OCI-M2 (cell line): ENCODE results near the gene SLC18A3.

Source experiments
- DNase-seq: peaks from one replicate; lab custom pipeline; 2025; ENCODE audit not compliant: unreplicated experiment; lab: John Stamatoyannopoulos, UW

SLC18A3 gene

DNA sequence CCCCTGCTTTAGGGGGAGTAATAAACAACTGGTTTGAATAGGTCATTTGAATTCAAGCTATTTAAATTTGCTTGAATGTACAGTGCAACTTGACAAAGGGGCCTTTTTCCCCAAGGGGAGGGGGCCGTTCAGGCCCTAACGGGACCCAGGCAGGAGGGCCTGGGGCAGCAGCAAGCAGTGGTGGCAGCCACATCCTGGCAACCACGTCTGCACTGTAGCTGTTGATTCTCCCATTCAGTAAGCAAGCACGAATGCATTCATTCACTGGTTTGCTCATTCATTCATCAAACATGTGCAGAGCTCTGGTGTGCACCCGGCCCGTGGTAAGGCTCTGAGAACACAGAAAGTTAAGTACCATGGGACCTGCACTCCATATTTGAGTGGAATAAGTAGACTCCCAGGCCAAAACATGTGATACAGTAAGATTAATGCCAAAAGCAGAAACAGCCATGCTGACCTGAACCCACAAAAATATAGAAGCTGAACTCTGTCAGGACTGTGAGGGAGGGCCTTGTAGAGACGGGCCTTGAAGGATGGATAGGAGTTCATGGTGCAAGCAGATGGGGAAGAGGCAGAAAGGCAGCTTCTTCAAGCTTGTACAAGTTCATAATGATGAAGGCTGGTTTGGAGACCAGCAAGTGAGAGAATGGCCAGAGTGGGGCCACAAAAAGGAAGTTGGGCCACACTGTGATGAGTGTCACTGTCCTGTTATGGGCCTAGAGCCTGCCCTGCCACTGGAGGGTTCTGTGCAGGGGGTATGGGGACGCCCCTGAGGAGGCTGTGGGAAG lies 40.0 kb downstream of the SLC18A3 start:
- no peak for DNase-seq

DNA sequence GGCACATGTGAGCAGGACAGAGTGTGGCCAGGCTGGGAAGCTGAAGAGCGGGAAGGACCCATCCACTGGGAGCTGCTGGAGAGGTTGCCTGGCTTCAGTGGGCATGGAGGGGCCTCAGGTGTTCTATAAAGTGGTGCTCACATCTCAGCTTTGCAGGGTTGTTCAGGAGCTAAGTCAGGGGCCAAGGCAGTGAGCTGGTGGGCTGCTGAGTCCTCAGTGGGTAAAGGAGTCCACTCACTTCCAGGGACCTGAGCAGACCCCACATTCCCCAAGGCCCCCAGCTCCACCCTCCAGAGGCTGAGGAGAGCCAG lies 40.6 kb downstream of the SLC18A3 start:
- DNase-seq = no peak

DNA sequence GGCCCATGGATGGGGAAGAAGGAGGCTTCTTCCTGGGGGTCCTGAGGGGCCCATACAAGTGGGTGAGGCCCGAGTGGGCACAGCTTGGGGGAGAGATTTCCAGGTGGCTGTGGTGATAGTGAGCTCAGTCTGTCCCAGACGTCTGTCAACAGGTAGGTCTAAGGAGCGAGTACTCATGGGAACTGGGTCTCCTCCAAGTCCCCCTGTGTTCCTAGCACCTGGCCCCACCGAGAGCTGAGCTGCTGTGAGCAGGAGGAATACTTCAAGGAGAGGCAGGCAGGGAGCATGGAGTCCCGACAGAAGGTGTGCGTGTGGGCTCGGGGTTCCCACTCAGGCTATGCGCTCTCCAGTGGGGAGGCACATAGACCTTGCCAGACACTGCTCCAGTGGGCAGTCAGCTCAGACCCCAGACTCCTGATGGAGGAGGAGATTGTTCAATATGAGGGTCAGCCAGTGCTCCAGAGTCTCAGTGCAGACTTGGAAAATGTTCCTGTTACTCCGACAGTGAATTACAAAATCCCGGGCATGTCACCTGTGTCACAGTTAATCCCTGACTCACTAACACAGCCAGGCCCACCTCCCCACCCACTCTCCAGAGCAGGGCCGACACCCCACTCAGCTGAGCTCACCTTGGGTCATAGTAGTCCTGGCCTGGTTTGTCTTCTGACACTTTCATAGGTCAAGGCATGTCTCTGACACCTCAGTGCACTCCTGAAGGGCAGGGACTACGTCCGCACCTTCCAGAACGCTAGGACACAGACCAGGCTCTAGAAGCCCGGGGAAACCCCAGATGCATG lies 41.1 kb downstream of the SLC18A3 start:
- DNase-seq = no peak

DNA sequence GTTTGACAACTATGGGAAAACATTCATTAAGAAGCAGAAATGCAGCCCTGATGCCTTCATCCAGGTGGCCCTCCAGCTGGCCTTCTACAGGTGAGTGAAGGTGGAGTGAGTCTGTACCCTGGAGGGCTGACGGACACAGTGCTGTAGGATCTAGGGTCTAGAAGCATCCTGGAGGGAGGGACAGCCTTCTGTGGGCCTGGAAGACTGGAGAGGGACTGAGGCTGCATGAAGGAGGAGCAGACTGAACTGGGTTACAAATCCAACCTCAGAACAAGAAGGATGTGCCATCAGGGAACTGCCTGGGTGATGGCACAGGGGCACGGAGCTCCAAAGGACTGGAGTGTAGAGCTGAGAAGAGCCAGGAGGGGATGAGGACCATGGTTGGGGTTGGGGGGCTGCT lies 41.8 kb downstream of the SLC18A3 start:
- no peak for DNase-seq

DNA sequence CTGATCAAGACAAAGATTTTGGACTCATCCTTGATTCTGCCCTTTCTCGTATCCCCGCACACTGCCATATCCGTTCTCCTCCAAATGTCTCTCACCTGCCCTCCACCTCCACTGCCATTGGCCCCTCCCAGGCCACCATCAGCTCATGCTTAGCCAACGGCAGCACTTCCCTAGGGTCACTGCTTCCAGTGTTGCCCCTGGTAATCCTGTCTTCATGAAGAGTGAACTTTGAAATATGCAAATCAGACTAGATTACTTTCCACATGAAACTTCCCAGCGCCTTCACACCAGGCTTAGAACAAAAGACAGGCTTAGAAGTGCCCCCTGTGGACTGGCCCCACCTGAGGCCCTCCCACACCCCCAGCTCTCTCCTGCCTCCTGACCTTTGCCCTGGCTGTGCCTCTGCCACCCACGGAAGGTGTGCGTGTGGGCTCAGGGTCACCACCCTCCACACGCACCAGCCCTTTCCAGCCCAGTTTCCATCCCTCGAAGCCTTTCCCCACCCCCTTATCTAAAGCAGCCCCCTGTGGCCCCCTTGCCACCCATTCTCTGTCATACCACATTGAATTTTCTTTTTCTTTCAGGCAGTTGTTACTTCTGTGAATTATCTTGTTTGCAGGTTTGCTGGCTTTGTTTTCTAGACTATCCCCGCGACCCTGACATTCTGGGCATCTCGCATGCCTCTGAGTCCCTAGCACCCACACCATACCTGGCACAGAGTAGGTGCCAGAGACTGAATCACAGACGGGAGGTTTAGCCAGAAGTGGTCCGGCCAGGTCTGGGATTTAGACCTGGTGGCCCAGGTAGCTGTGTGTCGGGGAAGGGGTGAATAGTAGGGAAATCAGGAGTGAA lies 42.5 kb downstream of the SLC18A3 start:
- DNase-seq = no peak

DNA sequence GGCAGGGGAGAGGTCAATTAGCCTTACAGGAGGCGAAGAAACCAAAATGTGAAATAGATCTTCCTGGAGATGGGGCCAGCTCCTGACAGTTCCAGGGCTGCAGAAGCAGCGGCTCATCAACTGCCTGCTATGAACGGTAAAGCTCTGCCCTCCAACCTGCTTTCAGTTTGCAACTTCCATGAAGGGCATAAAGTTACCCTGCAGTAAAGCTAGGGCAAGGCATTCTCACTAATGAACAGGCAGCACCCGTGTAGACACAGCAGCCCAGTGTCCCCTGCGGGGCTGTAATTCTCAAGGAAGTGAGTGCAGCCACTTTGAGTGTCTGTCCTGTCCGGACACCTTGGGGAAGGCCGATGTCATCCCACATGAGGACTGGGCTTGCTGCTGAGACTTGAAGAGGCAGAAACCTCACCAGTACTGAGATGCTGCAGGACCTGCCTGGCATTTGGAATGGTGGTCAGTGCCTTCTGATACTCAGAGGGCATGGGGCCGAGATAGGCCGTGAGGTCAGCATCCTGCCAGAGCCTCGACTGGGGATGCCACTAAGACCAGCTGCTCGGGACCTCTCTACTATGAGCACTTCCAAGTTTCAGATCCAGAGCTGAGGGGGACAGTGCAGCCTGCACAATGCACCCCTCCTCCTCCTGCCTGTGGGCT lies 43.3 kb downstream of the SLC18A3 start:
- no peak for DNase-seq

DNA sequence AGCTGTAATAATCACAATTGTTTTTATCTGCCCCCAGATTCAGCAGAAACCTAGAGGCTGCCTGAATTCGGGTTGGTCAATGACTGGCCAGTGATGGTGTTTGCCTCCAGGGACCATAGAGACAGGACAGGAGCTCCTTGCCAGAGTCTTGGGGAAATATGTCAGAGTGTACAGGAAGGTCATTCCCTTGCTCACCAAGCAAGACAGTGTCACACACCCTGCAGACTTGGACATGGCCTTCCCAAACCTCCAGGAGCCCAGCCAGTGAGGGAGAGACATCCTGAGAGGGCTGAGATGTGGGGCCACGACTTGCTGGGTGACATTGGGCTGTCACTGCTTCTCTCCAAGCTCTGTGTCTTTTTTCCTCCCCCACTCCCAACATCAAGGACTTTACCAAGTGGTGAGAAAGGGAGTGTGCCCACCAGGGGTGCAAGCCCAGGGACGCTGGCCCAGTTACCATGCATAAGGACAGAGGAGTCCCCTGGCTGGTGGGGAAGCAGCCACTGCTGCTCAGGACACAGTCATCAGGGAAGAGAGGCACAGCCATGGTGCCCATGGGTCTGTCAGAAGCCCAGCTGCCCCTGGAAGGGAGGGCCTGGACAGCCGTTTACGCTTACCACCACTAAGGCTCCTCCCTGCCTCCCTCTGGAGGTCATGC lies 44.1 kb downstream of the SLC18A3 start:
- DNase-seq = no peak

DNA sequence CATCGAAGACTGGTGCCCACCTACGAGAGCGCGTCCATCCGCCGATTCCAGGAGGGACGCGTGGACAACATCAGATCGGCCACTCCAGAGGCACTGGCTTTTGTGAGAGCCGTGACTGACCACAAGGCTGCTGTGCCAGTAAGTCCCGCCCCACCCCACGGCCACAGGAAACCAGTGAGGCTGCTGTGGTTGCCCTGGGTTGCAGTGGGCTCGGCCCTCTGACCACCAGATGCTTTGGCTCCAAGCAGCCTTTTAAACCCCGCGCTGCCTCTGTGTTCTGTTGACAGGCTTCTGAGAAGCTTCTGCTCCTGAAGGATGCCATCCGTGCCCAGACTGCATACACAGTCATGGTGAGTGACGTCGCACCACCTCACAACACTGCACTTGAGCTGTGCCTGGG lies 45.0 kb downstream of the SLC18A3 start:
- no peak for DNase-seq

DNA sequence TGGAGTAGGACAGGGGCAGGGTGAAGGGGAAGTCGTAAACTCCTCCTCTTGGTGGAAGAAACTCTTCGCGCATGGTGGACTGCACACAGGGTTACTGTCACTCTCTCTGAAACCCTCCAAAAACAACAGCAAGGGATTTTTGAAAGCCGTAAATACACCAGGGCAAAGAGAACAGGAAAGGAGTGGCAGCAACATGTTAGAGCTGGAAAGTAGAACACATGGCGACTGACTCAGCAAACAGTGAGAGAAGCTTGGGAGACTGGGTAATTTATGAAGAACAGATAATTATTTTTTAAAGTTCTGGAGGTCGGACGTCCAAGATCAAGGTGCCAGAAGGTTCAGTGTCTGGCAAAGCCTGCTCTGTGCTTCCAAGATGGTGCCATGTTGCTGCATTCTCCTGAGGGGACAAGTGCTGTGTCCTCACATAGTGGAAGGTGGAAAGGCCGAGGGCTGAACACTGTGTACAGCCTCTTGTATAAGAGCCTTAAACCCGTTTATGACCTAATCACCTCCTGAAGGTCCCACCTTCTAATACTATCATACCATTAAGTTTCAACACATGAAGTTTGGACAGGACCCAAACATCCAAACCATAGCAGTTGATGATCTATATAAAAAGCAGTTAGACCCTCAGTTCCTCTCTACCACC lies 46.9 kb downstream of the SLC18A3 start:
- DNase-seq = no peak

DNA sequence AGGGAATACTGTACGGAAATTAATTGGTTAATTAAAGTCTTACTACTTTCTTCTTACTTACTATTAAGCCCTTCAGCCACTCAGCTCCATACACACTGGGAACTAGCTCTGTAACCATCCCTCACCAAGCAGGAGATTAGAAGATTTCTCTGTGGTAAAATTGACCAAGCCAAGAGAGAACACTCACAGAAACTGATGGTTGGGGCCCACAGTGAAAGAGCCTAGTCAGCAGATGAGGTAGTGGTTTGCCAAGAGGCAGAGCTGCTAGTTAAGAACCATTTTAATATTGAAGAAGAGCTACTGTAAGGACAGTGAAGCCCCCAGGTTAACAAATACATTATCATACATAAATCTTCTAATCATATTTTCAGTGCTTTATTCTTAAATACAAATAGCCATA lies 47.5 kb downstream of the SLC18A3 start:
- no peak for DNase-seq

DNA sequence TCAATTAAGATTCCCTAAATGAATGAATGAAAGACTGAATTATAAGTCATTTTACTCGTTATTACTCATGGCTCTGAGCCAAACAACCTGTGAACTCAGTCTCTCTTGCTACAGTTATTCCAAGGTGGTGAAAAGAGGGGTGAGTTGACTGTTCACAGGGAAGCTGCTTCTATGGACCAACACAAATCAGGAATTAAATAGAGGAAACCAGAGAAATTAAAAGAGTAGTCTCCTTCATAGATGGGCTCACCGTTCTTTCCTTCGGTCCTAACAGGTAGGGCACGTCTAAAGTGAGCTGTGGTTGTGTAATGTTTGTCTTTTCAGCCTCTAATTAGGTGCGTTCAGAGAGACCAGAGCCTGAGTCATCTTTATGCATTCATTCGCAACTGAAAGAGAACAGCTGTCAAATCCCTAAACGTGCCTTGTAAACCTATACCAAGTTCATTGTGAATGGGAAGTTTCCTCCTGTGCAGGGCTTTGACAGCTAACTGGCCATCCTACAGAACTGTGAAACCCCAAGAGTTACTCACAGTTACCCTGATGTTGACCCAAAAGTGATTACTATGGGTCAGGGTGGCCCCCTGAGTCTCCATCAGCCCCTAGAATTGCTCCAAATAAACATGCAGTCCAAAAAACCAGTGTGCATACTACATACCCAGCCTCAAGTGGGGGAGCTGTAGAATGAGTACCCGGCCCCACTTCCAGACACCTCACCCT lies 51.2 kb downstream of the SLC18A3 start:
- no peak for DNase-seq
